GM12878 (cell line): ENCODE results near the gene CSNK2A1. TPM values are rescaled to one million over a fixed set of nuclear protein-coding genes. Genes with fewer than 3 reads are reported as not detected.
"Not testable (repeated sequence)": the region's sequence is repeated elsewhere in the genome, so short reads cannot be mapped to it uniquely, and the experiment has no call there.

Source experiments
- ATAC-seq: fragments of 200-7000 bp; cut with Tn5 transposase; 3 replicates; pipeline ENCODE4 v1.9.1; 2020; ENCODE audit warnings: mild to moderate bottlenecking, moderate library complexity
- BruUV-seq: library from RNA; stranded (reverse); fragments of 400-500 nt; replicated peaks from 2 replicates; lab custom pipeline; 2021; lab: Mats Ljungman, UMichigan
- CTCF ChIA-PET: fragments of 300-600 bp; sonication (Branson Sonifier 250); formaldehyde crosslinking; extraction: SDS; loops from one replicate; lab custom pipeline; 2021; ENCODE audit warnings: inconsistent platforms; lab: Yijun Ruan, JAX
- POLR2A ChIA-PET: fragments of 350-600 bp; formaldehyde crosslinking; extraction: SDS; loops from one replicate; lab custom pipeline; 2021; ENCODE audit warnings: inconsistent platforms; lab: Charles Lee
- RAD21 ChIA-PET: fragments of 300-600 bp; sonication (Branson Sonifier 250); formaldehyde crosslinking; loops from one replicate; lab custom pipeline; 2023; ENCODE audit warnings: antibody characterized with exemption; ENCODE audit not compliant: unreplicated experiment; lab: Charles Lee
- SMC1A ChIA-PET: fragments of 300-600 bp; sonication (Branson Sonifier 250); formaldehyde crosslinking; loops from one replicate; lab custom pipeline; 2023; ENCODE audit not compliant: unreplicated experiment, uncharacterized antibody; lab: Charles Lee
- DNase-seq: peaks from one replicate; pipeline ENCODE4 v3.0.0-alpha.2; 2011; ENCODE audit warnings: low read depth, low spot score
- FAIRE-seq: peaks from 3 replicates; lab custom pipeline; 2011; peaks lifted over from hg19 to GRCh38; lab: Jason Lieb, UNC
- H2AFZ ChIP-seq: 2 replicates; pipeline ENCODE4 v1.6.0; 2011; ENCODE audit warnings: low read depth, low read length, control low read depth; ENCODE audit not compliant: control insufficient read depth
- H3K27ac ChIP-seq: 2 replicates; pipeline ENCODE4 v1.5.1; 2011; ENCODE audit warnings: control low read depth; ENCODE audit not compliant: control insufficient read depth, insufficient read depth
- H3K27me3 ChIP-seq, 2 experiments: replicated peaks in 1 of 2; 2 replicates each; pipeline versions ENCODE4 v1.6.0 to v1.6.1; 2011; ENCODE audit warnings: low read length in 1 of 2; ENCODE audit not compliant: control insufficient read depth in 2 of 2, insufficient read depth in 2 of 2
- H3K36me3 ChIP-seq, 2 experiments: 2 replicates each; pipeline ENCODE4 v1.5.1; 2011; ENCODE audit warnings: low read length in 1 of 2; ENCODE audit not compliant: control insufficient read depth in 2 of 2, insufficient read depth in 2 of 2
- H3K4me1 ChIP-seq: 2 replicates; pipeline ENCODE4 v1.6.1; 2011; ENCODE audit warnings: mild to moderate bottlenecking, low read length, moderate library complexity, mixed read lengths; ENCODE audit not compliant: control insufficient read depth, insufficient read depth
- H3K4me2 ChIP-seq: 2 replicates; pipeline ENCODE4 v1.6.0; 2011; ENCODE audit warnings: control low read depth; ENCODE audit not compliant: control insufficient read depth, insufficient read depth
- H3K4me3 ChIP-seq: fragments of 200-600 bp; sonication (generic); 2 replicates; pipeline ENCODE4 v1.5.1; 2016
- H3K79me2 ChIP-seq: 2 replicates; pipeline ENCODE4 v1.6.0; 2011; ENCODE audit warnings: low read length; ENCODE audit not compliant: control insufficient read depth, insufficient read depth
- H3K9ac ChIP-seq: 2 replicates; pipeline ENCODE4 v1.8.0; 2011; ENCODE audit warnings: low read length, control low read depth, mixed read lengths; ENCODE audit not compliant: control insufficient read depth, insufficient read depth
- H3K9me3 ChIP-seq: replicated peaks from 3 replicates; pipeline ENCODE4 v1.5.1; 2011; ENCODE audit warnings: mild to moderate bottlenecking, low read length; ENCODE audit not compliant: control insufficient read depth, insufficient read depth
- H4K20me1 ChIP-seq: 2 replicates; pipeline ENCODE4 v1.6.0; 2011; ENCODE audit not compliant: control insufficient read depth, insufficient read depth
- ASH2L ChIP-seq: fragments of 300-600, 200-600 bp; sonication (generic); IDR thresholded peaks from 2 replicates; pipeline ENCODE4 v1.6.1; 2017; ENCODE audit warnings: low read depth, mild to moderate bottlenecking, borderline replicate concordance
- PRDM15 ChIP-seq: fragments of 450-650 bp; formaldehyde crosslinking; IDR thresholded peaks from 2 replicates; pipeline ENCODE4 v1.4.0; 2020; ENCODE audit warnings: mild to moderate bottlenecking, moderate library complexity
- ZBTB4 ChIP-seq: fragments of 450-650 bp; formaldehyde crosslinking; IDR thresholded peaks from 2 replicates; pipeline ENCODE4 v1.4.0; 2022; ENCODE audit warnings: mild to moderate bottlenecking, moderate library complexity
- ZZZ3 ChIP-seq: IDR thresholded peaks from 2 replicates; pipeline ENCODE4 v1.6.1; 2011; ENCODE audit warnings: low read depth; ENCODE audit not compliant: control insufficient read depth, insufficient read length
- WGBS: methylation state at CpG from one replicate; pipeline ENCODE4 v1.1.6; 2016; ENCODE audit warnings: low lambda C conversion rate; ENCODE audit not compliant: insufficient replicate concordance, insufficient coverage; ENCODE audit errors: missing lambda C conversion rate; 5-methylcytosine and 5-hydroxymethylcytosine counted together
- in situ Hi-C: fragments of 300-500 bp; cut with MboI; formaldehyde crosslinking; loops from 9 replicates; pipeline ENCODE4 v1.14.3; 2018; ENCODE audit warnings: mixed read lengths
- intact Hi-C: fragments of 100-400 bp; cut with micrococcal nuclease; formaldehyde crosslinking; loops from one replicate; pipeline ENCODE4 v1.14.2; 2022; ENCODE audit not compliant: unreplicated experiment
- polyA plus RNA-seq, 11 experiments: library from polyadenylated mRNA; depleted of rRNA in 4 of 11; unstranded in 6 of 11; stranded (reverse) in 5 of 11; fragments of >200 nt; fragmentation: Nextera tagmentation in 4 of 11; fragmentation: Illumina TruSeq in 1 of 11; extraction: Ambion mirVana in 4 of 11; extraction: Trizol in 1 of 11; gene quantifications; 1 replicate in 1 of 11; 2 replicates in 10 of 11; pipeline versions ENCODE4 v1.2.1 to v1.2.3, GENCODE V29; 2011 to 2016; ENCODE audit warnings: inconsistent platforms in 2 of 11, missing spikeins in 2 of 11, low read depth in 1 of 11
- total RNA-seq, 4 experiments: library from RNA; depleted of rRNA in 3 of 4; stranded (reverse); fragments of >200 nt in 3 of 4; fragmentation: Illumina TruSeq in 1 of 4; extraction: Trizol in 1 of 4; gene quantifications; 2 replicates each; pipeline versions ENCODE4 v1.2.1 to v1.2.3, GENCODE V29; 2013 to 2021

CSNK2A1 gene
- total and polyA plus RNA-seq, 10 of the 15 experiments (the other 5 are each of a cell fraction or from before 2014, with no cell fraction given): 47.6 to 199 (median 95.0) TPM

GRCh38 chr20:478010-478948 is 65.3 kb downstream of the CSNK2A1 start (continued):
- no peak for TF ChIP-seq ZBTB4 (CRISPR knock-in tag)
- TF ChIP-seq ZZZ3: no peak
- TF ChIP-seq PRDM15 (CRISPR knock-in tag): no peak
- TF ChIP-seq ASH2L: no peak

- ATAC-seq, H4K20me1 ChIP-seq, H3K79me2 ChIP-seq, H3K36me3 ChIP-seq, H3K9me3 ChIP-seq, intact Hi-C loops, DNase-seq, H2AFZ ChIP-seq, BruUV-seq, H3K9ac ChIP-seq, H3K4me1 ChIP-seq, FAIRE-seq, H3K4me3 ChIP-seq, H3K4me2 ChIP-seq, H3K27ac ChIP-seq, H3K27me3 ChIP-seq: not testable (repeated sequence)
- ChIA-PET RAD21 (interaction anchor here (1.2 to 1.6 kb wide), 2 partner anchors 69 to 121 kb away, joined by 4 to 8 read pairs; no protein-coding TSS in a partner anchor), SMC1A (interaction anchor here (0.6 to 1.6 kb wide), 5 partner anchors 10 to 189 kb away, joined by 3 to 8 read pairs (median 3); no protein-coding TSS in a partner anchor), POLR2A (interaction anchor here (0.8 kb wide), 1 partner anchor 31 kb away, joined by 3 read pairs; no protein-coding TSS in a partner anchor), CTCF (interaction anchor here (0.6 to 5.2 kb wide), 9 partner anchors 13 to 126 kb away, joined by 3 to 41 read pairs (median 5); no protein-coding TSS in a partner anchor)
- WGBS: 98% methylated on average over 6 of the region's 6 CpGs
- in situ Hi-C loops: loop anchor here (5.0 kb wide), 1 partner anchor 124 kb away; no protein-coding TSS in a partner anchor
Measured at GRCh38 chr20:476561-477249, 66.9 kb downstream of the CSNK2A1 start.
